Measurements from ENCODE around the gene LDB3. TPM values are rescaled to one million over a fixed set of nuclear protein-coding genes. Genes with fewer than 3 reads are reported as not detected.

LDB3 gene
- total RNA-seq, 1 experiment from 2014 or later, result 0.04 TPM

- Histone ChIP-seq H3K4me1 (ENCODE audit: insufficient read depth, low read length) (peaks cover 6% of the 10 kb centered on the region; the same call in 1 of the 2 replicates), H3K4me3 (ENCODE audit: low read length) (no peak overlapping the region)
Measured at GRCh38 chr10:86716466-86716865, 48.2 kb downstream of the LDB3 start.

DNA sequence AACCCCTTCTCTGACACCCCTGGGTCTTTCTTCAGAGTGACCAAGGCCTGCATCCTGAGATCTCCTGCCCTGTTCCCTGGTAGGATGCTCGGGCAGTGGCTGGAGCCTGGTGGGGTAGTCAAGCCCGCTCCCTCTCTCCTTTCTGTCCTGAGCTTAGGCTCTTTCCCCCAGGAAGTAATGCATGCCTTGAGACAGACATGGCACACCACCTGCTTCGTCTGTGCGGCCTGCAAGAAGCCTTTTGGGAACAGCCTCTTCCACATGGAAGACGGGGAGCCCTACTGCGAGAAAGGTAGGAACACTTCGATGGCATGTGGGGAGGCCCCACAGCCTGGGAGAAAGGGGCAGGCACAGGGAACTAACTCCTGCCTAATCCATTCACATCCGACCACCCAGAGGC lies 50.2 kb downstream of the LDB3 start:
- Histone ChIP-seq H2AFZ (ENCODE audit: low read length) (no peak overlapping the region), H3K79me2 (ENCODE audit: low read length) (no peaks in the 10 kb centered on the region), H3K9me3 (ENCODE audit: low read length) (no peaks in the 10 kb centered on the region), H3K4me1 (ENCODE audit: insufficient read depth, low read length) (no peaks in the 10 kb centered on the region), H3K4me2 (ENCODE audit: low read length) (no peak overlapping the region), H3K4me3 (ENCODE audit: low read length) (no peak overlapping the region), H3K9ac (ENCODE audit: low read length) (no peak overlapping the region), H3K36me3 (ENCODE audit: low read depth, low read length) (no peaks in the 10 kb centered on the region), H3K27ac (ENCODE audit: low read length) (no peak overlapping the region), H3F3A (ENCODE audit: low read length, unreplicated experiment) (no peaks in the 10 kb centered on the region), H3K9me2 (replicated peaks; ENCODE audit: low read length) (no peaks in the 10 kb centered on the region), H3K27me3 (ENCODE audit: low read length) (no peaks in the 10 kb centered on the region), H4K20me1 (ENCODE audit: low read length) (no peaks in the 10 kb centered on the region)
- no TSS peak for BruUV-seq (replicated peaks)
- DNase-seq (no peak), ATAC-seq (no peak)
- POLR2A ChIA-PET (ENCODE audit: unreplicated experiment), result no interaction called here
- TF ChIP-seq EZH2phosphoT487 (IDR thresholded peaks at IDR 0.05; ENCODE audit: borderline replicate concordance, low read length), result no peak
- TF ChIP-seq EZH2 (IDR thresholded peaks at IDR 0.05; ENCODE audit: low read length, unreplicated experiment), result no peak
- TF ChIP-seq, protein P1, sequence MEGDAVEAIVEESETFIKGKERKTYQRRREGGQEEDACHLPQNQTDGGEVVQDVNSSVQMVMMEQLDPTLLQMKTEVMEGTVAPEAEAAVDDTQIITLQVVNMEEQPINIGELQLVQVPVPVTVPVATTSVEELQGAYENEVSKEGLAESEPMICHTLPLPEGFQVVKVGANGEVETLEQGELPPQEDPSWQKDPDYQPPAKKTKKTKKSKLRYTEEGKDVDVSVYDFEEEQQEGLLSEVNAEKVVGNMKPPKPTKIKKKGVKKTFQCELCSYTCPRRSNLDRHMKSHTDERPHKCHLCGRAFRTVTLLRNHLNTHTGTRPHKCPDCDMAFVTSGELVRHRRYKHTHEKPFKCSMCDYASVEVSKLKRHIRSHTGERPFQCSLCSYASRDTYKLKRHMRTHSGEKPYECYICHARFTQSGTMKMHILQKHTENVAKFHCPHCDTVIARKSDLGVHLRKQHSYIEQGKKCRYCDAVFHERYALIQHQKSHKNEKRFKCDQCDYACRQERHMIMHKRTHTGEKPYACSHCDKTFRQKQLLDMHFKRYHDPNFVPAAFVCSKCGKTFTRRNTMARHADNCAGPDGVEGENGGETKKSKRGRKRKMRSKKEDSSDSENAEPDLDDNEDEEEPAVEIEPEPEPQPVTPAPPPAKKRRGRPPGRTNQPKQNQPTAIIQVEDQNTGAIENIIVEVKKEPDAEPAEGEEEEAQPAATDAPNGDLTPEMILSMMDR (conservative IDR thresholded peaks at IDR 0.05; ENCODE audit: low read depth, low read length), result no peak
- CTCF ChIA-PET, result no interaction called here
- intact Hi-C loops (cut with micrococcal nuclease), result no loop called here

More at GRCh38 chr10:86716466-86716865, 48.2 kb downstream of the LDB3 start:
- H3K36me3 ChIP-seq (ENCODE audit: low read depth, low read length), result no peaks in the 10 kb centered on the region
- H3K27me3 ChIP-seq (ENCODE audit: low read length), result no peaks in the 10 kb centered on the region
- DNase-seq (no peak), ATAC-seq (no peak)
- no peaks in the 10 kb centered on the region for H4K20me1 ChIP-seq (ENCODE audit: low read length)
- no peak overlapping the region for H3K9ac ChIP-seq (ENCODE audit: low read length)
- H3F3A ChIP-seq (ENCODE audit: low read length, unreplicated experiment), result no peaks in the 10 kb centered on the region
- no peaks in the 10 kb centered on the region for H3K9me2 ChIP-seq (replicated peaks; ENCODE audit: low read length)
- no TSS peak for BruUV-seq (replicated peaks)
- TF ChIP-seq EZH2 (IDR thresholded peaks at IDR 0.05; ENCODE audit: low read length, unreplicated experiment), result no peak
- TF ChIP-seq, protein P1 (conservative IDR thresholded peaks at IDR 0.05; ENCODE audit: low read depth, low read length), result no peak
- no peak for TF ChIP-seq EZH2phosphoT487 (IDR thresholded peaks at IDR 0.05; ENCODE audit: borderline replicate concordance, low read length)
- POLR2A ChIA-PET (ENCODE audit: unreplicated experiment), result no interaction called here
- H3K27ac ChIP-seq (ENCODE audit: low read length), result no peak overlapping the region
- intact Hi-C loops (cut with micrococcal nuclease), result no loop called here
- CTCF ChIA-PET, result no interaction called here
- no peaks in the 10 kb centered on the region for H3K79me2 ChIP-seq (ENCODE audit: low read length)
- no peaks in the 10 kb centered on the region for H3K9me3 ChIP-seq (ENCODE audit: low read length)
- no peak overlapping the region for H3K4me2 ChIP-seq (ENCODE audit: low read length)
- no peak overlapping the region for H2AFZ ChIP-seq (ENCODE audit: low read length)

DNA sequence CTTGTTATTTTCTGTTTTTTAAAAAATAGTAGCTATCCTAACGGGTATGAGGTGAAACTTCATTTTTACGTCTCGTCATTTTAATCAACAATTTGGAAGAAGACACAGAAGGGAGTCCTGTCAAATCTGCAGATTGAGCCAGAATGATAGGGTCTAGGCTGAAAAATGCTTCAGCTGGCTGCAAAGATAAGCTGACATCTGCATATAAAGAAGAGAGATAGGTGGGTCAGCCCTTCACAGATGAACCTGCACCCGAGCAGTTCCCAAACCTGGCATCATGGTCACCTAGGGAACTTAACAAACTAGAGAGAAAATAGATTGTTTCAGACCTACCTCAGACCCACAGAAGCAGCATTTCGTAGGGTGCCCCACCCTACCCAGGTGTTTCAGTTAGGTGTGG lies 52.9 kb downstream of the LDB3 start:
- DNase-seq (no peak), ATAC-seq (no peak)
- POLR2A ChIA-PET (ENCODE audit: unreplicated experiment), result no interaction called here
- no peak overlapping the region for H3K9ac ChIP-seq (ENCODE audit: low read length)
- no peaks in the 10 kb centered on the region for H3K36me3 ChIP-seq (ENCODE audit: low read depth, low read length)
- no TSS peak for BruUV-seq (replicated peaks)
- H3K79me2 ChIP-seq (ENCODE audit: low read length), result no peaks in the 10 kb centered on the region
- intact Hi-C loops (cut with micrococcal nuclease), result no loop called here
- H2AFZ ChIP-seq (ENCODE audit: low read length), result no peak overlapping the region
- TF ChIP-seq EZH2phosphoT487 (IDR thresholded peaks at IDR 0.05; ENCODE audit: borderline replicate concordance, low read length), result no peak
- TF ChIP-seq, protein P1 (conservative IDR thresholded peaks at IDR 0.05; ENCODE audit: low read depth, low read length), result no peak
- no peak for TF ChIP-seq EZH2 (IDR thresholded peaks at IDR 0.05; ENCODE audit: low read length, unreplicated experiment)
- CTCF ChIA-PET, result no interaction called here
- H3K27me3 ChIP-seq (ENCODE audit: low read length), result no peaks in the 10 kb centered on the region
- no peak overlapping the region for H3K4me2 ChIP-seq (ENCODE audit: low read length)
- H3K4me1 ChIP-seq (ENCODE audit: insufficient read depth, low read length), result no peaks in the 10 kb centered on the region
- no peaks in the 10 kb centered on the region for H4K20me1 ChIP-seq (ENCODE audit: low read length)
- H3K9me3 ChIP-seq (ENCODE audit: low read length), result no peaks in the 10 kb centered on the region
- H3K4me3 ChIP-seq (ENCODE audit: low read length), result no peak overlapping the region
- no peaks in the 10 kb centered on the region for H3F3A ChIP-seq (ENCODE audit: low read length, unreplicated experiment)
- no peak overlapping the region for H3K27ac ChIP-seq (ENCODE audit: low read length)
- no peaks in the 10 kb centered on the region for H3K9me2 ChIP-seq (replicated peaks; ENCODE audit: low read length)
